LNCaP clone FGC (cell line): ENCODE data around the gene AKR1B1.

Experiments used
- DNase-seq: peaks from one replicate; pipeline ENCODE4 v3.0.0-alpha.2; 2011; ENCODE audit warnings: low read depth
- H3K4me3 ChIP-seq: 2 replicates; pipeline ENCODE4 v1.5.1; 2011; ENCODE audit warnings: mild to moderate bottlenecking, low read depth, low read length, control low read depth
- CTCF ChIP-seq: IDR thresholded peaks from 2 replicates; pipeline ENCODE4 v1.5.1; 2012; ENCODE audit warnings: mild to moderate bottlenecking; ENCODE audit not compliant: control insufficient read depth, insufficient read depth; ENCODE audit errors: extremely low read depth

AKR1B1 gene

GRCh38 chr7:134470864-134471263, 12.0 kb upstream of the AKR1B1 start:
- no peak for TF ChIP-seq CTCF
- H3K4me3 ChIP-seq, result no peak overlapping the region
- no peak for DNase-seq

- no peak overlapping the region for H3K4me3 ChIP-seq
- no peak for DNase-seq
- no peak for TF ChIP-seq CTCF
These were observed 10.7 kb upstream of the AKR1B1 start for GRCh38 chr7:134469622-134470021.

- no peak overlapping the region for H3K4me3 ChIP-seq
- DNase-seq, result no peak
- no peak for TF ChIP-seq CTCF
These were observed 9.6 kb upstream of the AKR1B1 start for GRCh38 chr7:134468475-134468874.

GRCh38 chr7:134468054-134468453, 9.2 kb upstream of the AKR1B1 start:
- H3K4me3 ChIP-seq, result no peak overlapping the region
- TF ChIP-seq CTCF, result no peak
- DNase-seq, result peak; percentile 49

GRCh38 chr7:134465491-134465890, 6.6 kb upstream of the AKR1B1 start:
- no peak for DNase-seq
- H3K4me3 ChIP-seq, result no peak overlapping the region
- no peak for TF ChIP-seq CTCF

- no peak for TF ChIP-seq CTCF
- DNase-seq, result no peak
- H3K4me3 ChIP-seq, result no peak overlapping the region
These were observed 5.6 kb upstream of the AKR1B1 start for GRCh38 chr7:134464496-134464895.

- H3K4me3 ChIP-seq, result no peak overlapping the region
- TF ChIP-seq CTCF, result no peak
- DNase-seq, result no peak
These were observed 4.9 kb upstream of the AKR1B1 start for GRCh38 chr7:134463751-134464150.
